Prostate gland (tissue), 2 donors: ENCODE results near the gene UBE2J2. TPM values are rescaled to one million over a fixed set of nuclear protein-coding genes. Genes with fewer than 3 reads are reported as not detected.

Experiments
- DNase-seq: peaks from one replicate; pipeline ENCODE4 v3.0.0-alpha.2; 2019; ENCODE audit warnings: low spot score
- H3K27ac ChIP-seq, 2 donors: fragments of 200-600 bp; sonication (generic); 2 replicates each; pipeline ENCODE4 v1.5.1; 2017 to 2019
- H3K27me3 ChIP-seq: fragments of 200-600 bp; sonication (generic); replicated peaks from 2 replicates; pipeline ENCODE4 v1.5.1; 2019; ENCODE audit not compliant: insufficient read depth
- H3K36me3 ChIP-seq, 2 donors: fragments of 200-600 bp; sonication (generic); 1 replicate in 1 of 2; 2 replicates in 1 of 2; pipeline versions ENCODE4 v1.5.1 to v1.8.1; 2017 to 2019
- H3K4me1 ChIP-seq: fragments of 200-600 bp; sonication (generic); replicated peaks from 2 replicates; pipeline ENCODE4 v1.5.1; 2019
- H3K4me3 ChIP-seq, 2 donors: fragments of 200-600 bp; sonication (generic); 2 replicates each; pipeline ENCODE4 v1.5.1; 2017 to 2019
- H3K9me3 ChIP-seq: fragments of 200-600 bp; sonication (generic); 2 replicates; pipeline ENCODE4 v1.5.1; 2017
- POLR2A ChIP-seq: fragments of 450-650 bp; IDR thresholded peaks from one replicate; pipeline ENCODE4 v1.6.1; 2016; ENCODE audit warnings: antibody characterized with exemption, mild to moderate bottlenecking
- POLR2AphosphoS5 ChIP-seq: sonication (generic); formaldehyde crosslinking; IDR thresholded peaks from one replicate; pipeline ENCODE4 v1.6.1; 2017; ENCODE audit warnings: antibody characterized with exemption
- WGBS: methylation state at CpG from one replicate; pipeline ENCODE4 v1.1.5; 2018; 5-methylcytosine and 5-hydroxymethylcytosine counted together
- intact Hi-C: fragments of 100-400 bp; cut with DNase I; formaldehyde crosslinking; loops from one replicate; pipeline ENCODE4 v1.14.2; 2022
- total RNA-seq, 2 donors: library from RNA; depleted of rRNA; stranded (reverse); fragments of >200 nt; gene quantifications; one replicate each; pipeline ENCODE4 v1.1.0, GENCODE V29; 2016
- TF ChIP-seq, protein P1 (sequence below), 4 experiments: fragments of 200-600 bp in 2 of 4; fragments of 450-650 bp in 2 of 4; sonication (generic) in 2 of 4; IDR thresholded peaks; 1 replicate in 3 of 4; 2 replicates in 1 of 4; pipeline ENCODE4 v1.5.1; 2016 to 2019; ENCODE audit warnings: antibody characterized with exemption in 4 of 4, mild to moderate bottlenecking in 2 of 4, moderate library complexity in 2 of 4

UBE2J2 gene
- total RNA-seq, 2 donors from 2014 or later: 56.0 to 79.4 TPM

DNA sequence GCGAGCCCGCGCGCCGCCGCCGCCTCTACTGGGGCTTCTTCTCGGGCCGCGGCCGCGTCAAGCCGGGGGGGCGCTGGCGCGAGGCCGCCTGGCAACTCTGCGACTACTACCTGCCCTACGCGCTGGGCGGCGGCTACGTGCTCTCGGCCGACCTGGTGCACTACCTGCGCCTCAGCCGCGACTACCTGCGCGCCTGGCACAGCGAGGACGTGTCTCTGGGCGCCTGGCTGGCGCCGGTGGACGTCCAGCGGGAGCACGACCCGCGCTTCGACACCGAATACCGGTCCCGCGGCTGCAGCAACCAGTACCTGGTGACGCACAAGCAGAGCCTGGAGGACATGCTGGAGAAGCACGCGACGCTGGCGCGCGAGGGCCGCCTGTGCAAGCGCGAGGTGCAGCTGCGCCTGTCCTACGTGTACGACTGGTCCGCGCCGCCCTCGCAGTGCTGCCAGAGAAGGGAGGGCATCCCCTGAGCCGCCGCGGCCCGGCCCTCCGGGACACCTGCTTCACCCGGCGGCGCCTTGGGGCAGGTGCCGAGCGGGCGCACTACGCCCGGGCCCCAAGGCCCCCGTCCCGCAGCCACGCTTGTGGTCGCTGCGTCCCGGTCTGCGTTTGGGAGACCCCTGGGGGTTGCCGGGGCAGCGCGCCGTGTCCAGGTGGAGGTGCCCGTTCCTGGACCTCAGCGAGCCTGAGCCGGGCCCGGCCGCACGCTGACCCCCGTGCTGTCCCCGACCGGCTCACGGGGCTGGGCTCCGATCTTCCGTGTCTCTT lies 40.7 kb downstream of the UBE2J2 start:
- no peak overlapping the region for H3K27ac ChIP-seq
- TF ChIP-seq POLR2A: no peak
- TF ChIP-seq, protein P1, sequence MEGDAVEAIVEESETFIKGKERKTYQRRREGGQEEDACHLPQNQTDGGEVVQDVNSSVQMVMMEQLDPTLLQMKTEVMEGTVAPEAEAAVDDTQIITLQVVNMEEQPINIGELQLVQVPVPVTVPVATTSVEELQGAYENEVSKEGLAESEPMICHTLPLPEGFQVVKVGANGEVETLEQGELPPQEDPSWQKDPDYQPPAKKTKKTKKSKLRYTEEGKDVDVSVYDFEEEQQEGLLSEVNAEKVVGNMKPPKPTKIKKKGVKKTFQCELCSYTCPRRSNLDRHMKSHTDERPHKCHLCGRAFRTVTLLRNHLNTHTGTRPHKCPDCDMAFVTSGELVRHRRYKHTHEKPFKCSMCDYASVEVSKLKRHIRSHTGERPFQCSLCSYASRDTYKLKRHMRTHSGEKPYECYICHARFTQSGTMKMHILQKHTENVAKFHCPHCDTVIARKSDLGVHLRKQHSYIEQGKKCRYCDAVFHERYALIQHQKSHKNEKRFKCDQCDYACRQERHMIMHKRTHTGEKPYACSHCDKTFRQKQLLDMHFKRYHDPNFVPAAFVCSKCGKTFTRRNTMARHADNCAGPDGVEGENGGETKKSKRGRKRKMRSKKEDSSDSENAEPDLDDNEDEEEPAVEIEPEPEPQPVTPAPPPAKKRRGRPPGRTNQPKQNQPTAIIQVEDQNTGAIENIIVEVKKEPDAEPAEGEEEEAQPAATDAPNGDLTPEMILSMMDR (IDR thresholded peaks at IDR 0.05): no peak
- TF ChIP-seq POLR2AphosphoS5: no peak
- no peak for DNase-seq
- H3K4me3 ChIP-seq: peak overlapping the region; percentile 25 to 30
- no peaks in the 10 kb centered on the region for H3K9me3 ChIP-seq
- 76% methylated on average over 74 of the region's 98 CpGs for WGBS
- peaks cover under 1 to 5% of the 10 kb centered on the region in 2 donors for H3K36me3 ChIP-seq
- peaks cover 15% of the 10 kb centered on the region for H3K4me1 ChIP-seq
- intact Hi-C loops: no loop called here
- H3K27me3 ChIP-seq: no peaks in the 10 kb centered on the region

DNA sequence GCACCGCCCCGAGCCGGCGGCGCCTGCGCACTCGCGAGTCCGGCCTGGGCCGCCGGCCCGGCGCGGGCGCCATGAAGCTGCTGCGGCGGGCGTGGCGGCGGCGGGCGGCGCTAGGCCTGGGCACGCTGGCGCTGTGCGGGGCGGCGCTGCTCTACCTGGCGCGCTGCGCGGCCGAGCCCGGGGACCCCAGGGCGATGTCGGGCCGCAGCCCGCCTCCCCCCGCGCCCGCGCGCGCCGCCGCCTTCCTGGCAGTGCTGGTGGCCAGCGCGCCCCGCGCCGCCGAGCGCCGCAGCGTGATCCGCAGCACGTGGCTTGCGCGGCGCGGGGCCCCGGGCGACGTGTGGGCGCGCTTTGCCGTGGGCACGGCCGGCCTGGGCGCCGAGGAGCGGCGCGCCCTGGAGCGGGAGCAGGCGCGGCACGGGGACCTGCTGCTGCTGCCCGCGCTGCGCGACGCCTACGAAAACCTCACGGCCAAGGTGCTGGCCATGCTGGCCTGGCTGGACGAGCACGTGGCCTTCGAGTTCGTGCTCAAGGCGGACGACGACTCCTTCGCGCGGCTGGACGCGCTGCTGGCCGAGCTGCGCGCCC lies 41.4 kb downstream of the UBE2J2 start, which contains the start of gene B3GALT6:
Gene B3GALT6 (plus strand): TSS at position 30 of the 588 bp plus-strand sequence. CDS start 42 bp downstream, at position 72.
- intact Hi-C loops: no loop called here
- WGBS: 9% methylated on average over 32 of the region's 100 CpGs

DNA sequence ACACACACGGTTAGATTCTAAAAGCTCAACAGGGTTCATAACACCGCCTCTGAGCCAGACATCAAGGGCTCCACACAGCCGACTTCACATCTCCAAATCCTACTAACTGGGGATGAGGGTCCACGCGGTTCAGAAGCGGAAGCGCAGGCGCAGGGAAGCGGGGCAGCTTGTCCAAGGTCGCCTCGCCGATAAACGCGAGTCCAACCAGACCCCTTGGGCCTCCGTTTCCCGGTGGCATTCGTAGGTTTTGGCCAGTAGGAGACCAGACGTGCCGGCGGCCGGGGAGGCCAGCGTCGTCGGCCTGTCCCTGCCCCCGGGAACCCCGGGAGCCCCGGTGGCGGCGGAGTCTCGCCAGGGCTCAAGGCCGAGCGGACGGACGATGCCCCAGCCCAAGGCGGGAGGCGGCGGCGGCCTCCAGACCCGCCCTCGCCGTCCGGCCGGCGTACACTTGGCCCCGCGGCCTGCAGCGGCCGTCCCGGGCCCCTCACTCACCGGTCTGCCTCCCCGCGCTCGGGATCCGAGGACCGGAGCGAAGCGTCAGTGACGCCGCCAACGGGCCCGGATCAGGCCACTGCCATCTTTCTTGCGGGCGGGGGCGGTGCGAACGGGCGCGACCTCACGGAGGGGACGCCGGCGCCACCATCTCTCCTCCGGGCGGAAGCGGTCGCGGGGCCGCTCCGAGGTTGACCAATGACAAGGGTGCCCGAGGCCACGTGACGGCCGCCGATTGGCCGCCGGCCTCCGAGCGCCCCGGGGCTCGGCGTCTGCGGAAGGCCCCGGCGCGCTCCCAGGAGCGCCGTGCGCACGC lies 42.0 kb downstream of the UBE2J2 start, which contains the start of gene SDF4:
Gene SDF4 (minus strand): TSS at position 602 of the 808 bp plus-strand sequence. CDS start 3,229 bp downstream, outside the sequence.
- TF ChIP-seq POLR2A (peak; percentile 67), POLR2AphosphoS5 (peak; percentile 74)
- TF ChIP-seq, protein P1 (IDR thresholded peaks at IDR 0.05): peak in 1 of 4 experiments; percentile 7
- WGBS: under 1% methylated on average over 47 of the region's 99 CpGs
- DNase-seq: peak; percentile 96
- Histone ChIP-seq H3K4me3 (peak within 1 kb of the TSS; percentile 78 to 95), H3K4me1 (peaks cover 15% of the 10 kb centered on the region), H3K9me3 (no peaks in the 10 kb centered on the region), H3K36me3 (peaks cover 5 to 10% of the 10 kb centered on the region in 2 donors), H3K27ac (peak within 1 kb of the TSS; percentile 79 to 92), H3K27me3 (no peaks in the 10 kb centered on the region)
- intact Hi-C loops: no loop called here

More for the DNA sequence above, 41.4 kb downstream of the UBE2J2 start, which contains the start of gene B3GALT6:
- peak within 1 kb of the TSS; percentile 78 to 95 for H3K4me3 ChIP-seq
- peaks cover 5 to 8% of the 10 kb centered on the region in 2 donors for H3K36me3 ChIP-seq
- peaks cover 15% of the 10 kb centered on the region for H3K4me1 ChIP-seq
- no peaks in the 10 kb centered on the region for H3K9me3 ChIP-seq
- no peak for TF ChIP-seq POLR2AphosphoS5
- TF ChIP-seq POLR2A: no peak
- TF ChIP-seq, protein P1 (IDR thresholded peaks at IDR 0.05): no peak
- no peak for DNase-seq
- H3K27ac ChIP-seq: peak within 1 kb of the TSS; percentile 79 to 92
- no peaks in the 10 kb centered on the region for H3K27me3 ChIP-seq

DNA sequence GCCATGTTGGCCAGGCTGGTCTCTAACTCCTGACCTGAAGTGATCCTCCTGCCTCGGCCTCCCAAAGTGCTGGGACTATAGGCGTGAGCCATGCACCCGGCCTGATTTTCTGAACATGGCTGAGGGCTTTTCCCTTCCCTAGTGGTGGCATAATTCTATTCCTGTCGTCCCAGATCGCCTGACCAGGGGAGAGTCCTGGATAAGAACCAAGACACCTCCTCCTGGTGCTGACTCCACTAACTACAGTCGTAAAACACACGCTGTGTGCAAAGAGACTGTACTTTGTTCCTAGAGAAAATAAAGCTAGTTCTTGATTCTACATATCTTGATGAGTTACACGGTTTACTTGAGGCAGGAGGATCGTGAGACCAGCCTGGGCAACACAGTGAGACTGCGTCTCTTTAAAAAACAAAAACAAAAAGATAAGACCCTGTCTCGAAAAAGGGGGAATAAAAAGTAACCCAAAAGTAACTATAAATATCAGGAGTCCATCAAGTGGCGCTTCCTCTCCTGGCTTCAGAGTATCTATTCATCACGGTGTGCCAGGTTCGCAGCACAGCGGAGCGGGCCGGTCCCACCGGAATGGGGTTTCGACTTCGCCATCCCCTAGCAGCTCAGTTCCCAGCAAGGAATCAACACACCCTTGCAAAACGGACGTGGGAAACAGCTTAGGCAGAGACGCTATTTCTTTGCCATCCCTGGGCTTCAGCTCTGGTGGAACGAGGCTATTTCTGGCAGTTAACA lies 42.8 kb downstream of the UBE2J2 start:
- intact Hi-C loops: no loop called here
- TF ChIP-seq, protein P1 (IDR thresholded peaks at IDR 0.05): peak in 2 of 4 experiments; percentile 41 to 42
- TF ChIP-seq POLR2A (no peak), POLR2AphosphoS5 (peak; percentile 43)

More for the DNA sequence above, 42.8 kb downstream of the UBE2J2 start:
- Histone ChIP-seq H3K27me3 (no peaks in the 10 kb centered on the region), H3K9me3 (no peaks in the 10 kb centered on the region), H3K27ac (peak overlapping the region; percentile 79 to 92), H3K36me3 (peaks cover 5 to 10% of the 10 kb centered on the region in 2 donors), H3K4me1 (peaks cover 15% of the 10 kb centered on the region), H3K4me3 (peak overlapping the region; percentile 78 to 95)
- 11% methylated on average over 24 of the region's 24 CpGs for WGBS
- DNase-seq: no peak
